PC-9 (cell line): ENCODE data around the gene FLAD1.

Source experiments
- CTCF ChIP-seq: fragments of 200-600 bp; sonication (generic); conservative IDR thresholded peaks from 2 replicates; pipeline ENCODE4 v1.6.1; 2017; ENCODE audit warnings: mixed run types, antibody characterized with exemption, mild to moderate bottlenecking, moderate library complexity
- EZH2 ChIP-seq: fragments of 200-600 bp; sonication (generic); IDR thresholded peaks from 2 replicates; pipeline ENCODE4 v1.8.0; 2017; ENCODE audit warnings: antibody characterized with exemption, low read depth

GRCh38 chr1:154996966-154997701 lies 14.0 kb downstream of the FLAD1 start:
- TF ChIP-seq EZH2 (no peak), CTCF (no peak)
